Measurements from ENCODE around the gene LRRC30. TPM values are rescaled to one million over a fixed set of nuclear protein-coding genes. Genes with fewer than 3 reads are reported as not detected.
"Not testable (repeated sequence)": the region's sequence is repeated elsewhere in the genome, so short reads cannot be mapped to it uniquely, and the experiment has no call there.

The LRRC30 gene
- total and polyA plus RNA-seq, 5 donors from 2014 or later: not detected

GRCh38 chr18:7201096-7201495, 29.8 kb upstream of the LRRC30 start:
- Mint-ChIP-seq H3K9me3 (peaks cover 0 to 4% (median 1%) of the 10 kb centered on the region in 7 donors), H3K4me1 (no peaks in the 10 kb centered on the region), H3K27me3 (no peaks in the 10 kb centered on the region), H3K4me3 (no peak overlapping the region), H3K27ac (no peak overlapping the region), H3K36me3 (no peaks in the 10 kb centered on the region)
- H3K36me3 ChIP-seq (ENCODE audit: control insufficient read depth, insufficient read depth, low read length): no peaks in the 10 kb centered on the region
- ATAC-seq (ENCODE audit: low read depth in 2 of 2): no peak
- no peaks in the 10 kb centered on the region for H3K27me3 ChIP-seq (ENCODE audit: control insufficient read depth, insufficient read depth, low read length)
- DNase-seq: no peak
- no peaks in the 10 kb centered on the region for H3K4me1 ChIP-seq (ENCODE audit: control insufficient read depth, insufficient read depth, low read length, poor library complexity, severe bottlenecking)
- H3K4me3 ChIP-seq (ENCODE audit: low read depth, low read length): no peak overlapping the region
- no peaks in the 10 kb centered on the region for H3K9me3 ChIP-seq (ENCODE audit: control insufficient read depth in 2 of 2, low read length in 2 of 2)
- H3K27ac ChIP-seq (ENCODE audit: insufficient read depth, low read length, poor library complexity, severe bottlenecking): no peak overlapping the region

GRCh38 chr18:7202169-7202568, 28.7 kb upstream of the LRRC30 start:
- H3K4me1 ChIP-seq (ENCODE audit: control insufficient read depth, insufficient read depth, low read length, poor library complexity, severe bottlenecking): no peaks in the 10 kb centered on the region
- DNase-seq (no peak), ATAC-seq (ENCODE audit: low read depth in 2 of 2) (no peak)
- H3K36me3 ChIP-seq (ENCODE audit: control insufficient read depth, insufficient read depth, low read length): no peaks in the 10 kb centered on the region
- peaks cover 0 to 4% (median 0%) of the 10 kb centered on the region in 7 donors for H3K9me3 Mint-ChIP-seq
- H3K27ac Mint-ChIP-seq: no peak overlapping the region
- H3K4me3 Mint-ChIP-seq: no peak overlapping the region
- no peaks in the 10 kb centered on the region for H3K4me1 Mint-ChIP-seq
- H3K27me3 ChIP-seq (ENCODE audit: control insufficient read depth, insufficient read depth, low read length): no peaks in the 10 kb centered on the region
- no peaks in the 10 kb centered on the region for H3K36me3 Mint-ChIP-seq
- no peak overlapping the region for H3K27ac ChIP-seq (ENCODE audit: insufficient read depth, low read length, poor library complexity, severe bottlenecking)
- H3K4me3 ChIP-seq (ENCODE audit: low read depth, low read length): no peak overlapping the region
- no peaks in the 10 kb centered on the region for H3K9me3 ChIP-seq (ENCODE audit: control insufficient read depth in 2 of 2, low read length in 2 of 2)
- no peaks in the 10 kb centered on the region for H3K27me3 Mint-ChIP-seq

- not testable (repeated sequence) for DNase-seq
Observed at GRCh38 chr18:7203601-7204000, 27.3 kb upstream of the LRRC30 start.

GRCh38 chr18:7205346-7205745, 25.5 kb upstream of the LRRC30 start:
- H3K4me3 Mint-ChIP-seq: no peak overlapping the region
- no peaks in the 10 kb centered on the region for H3K9me3 Mint-ChIP-seq
- no peaks in the 10 kb centered on the region for H3K4me1 Mint-ChIP-seq
- H3K27me3 Mint-ChIP-seq: no peaks in the 10 kb centered on the region
- ATAC-seq (ENCODE audit: low read depth in 2 of 2): no peak
- Histone ChIP-seq H3K27ac (ENCODE audit: insufficient read depth, low read length, poor library complexity, severe bottlenecking) (no peak overlapping the region), H3K36me3 (ENCODE audit: control insufficient read depth, insufficient read depth, low read length) (no peaks in the 10 kb centered on the region), H3K4me3 (ENCODE audit: low read depth, low read length) (no peak overlapping the region), H3K9me3 (ENCODE audit: control insufficient read depth in 2 of 2, low read length in 2 of 2) (no peaks in the 10 kb centered on the region), H3K4me1 (ENCODE audit: control insufficient read depth, insufficient read depth, low read length, poor library complexity, severe bottlenecking) (no peaks in the 10 kb centered on the region), H3K27me3 (ENCODE audit: control insufficient read depth, insufficient read depth, low read length) (no peaks in the 10 kb centered on the region)
- H3K36me3 Mint-ChIP-seq: no peaks in the 10 kb centered on the region
- DNase-seq: no peak
- no peak overlapping the region for H3K27ac Mint-ChIP-seq

More at GRCh38 chr18:7203601-7204000, 27.3 kb upstream of the LRRC30 start:
- H3K4me3 Mint-ChIP-seq; H3K27me3 Mint-ChIP-seq; H3K4me1 ChIP-seq (ENCODE audit: control insufficient read depth, insufficient read depth, low read length, poor library complexity, severe bottlenecking); H3K27ac Mint-ChIP-seq; H3K9me3 ChIP-seq (ENCODE audit: control insufficient read depth in 2 of 2, low read length in 2 of 2); H3K4me1 Mint-ChIP-seq; H3K36me3 Mint-ChIP-seq; ATAC-seq (ENCODE audit: low read depth in 2 of 2); H3K27ac ChIP-seq (ENCODE audit: insufficient read depth, low read length, poor library complexity, severe bottlenecking); H3K27me3 ChIP-seq (ENCODE audit: control insufficient read depth, insufficient read depth, low read length); H3K36me3 ChIP-seq (ENCODE audit: control insufficient read depth, insufficient read depth, low read length); H3K4me3 ChIP-seq (ENCODE audit: low read depth, low read length); H3K9me3 Mint-ChIP-seq: not testable (repeated sequence)

- Mint-ChIP-seq H3K27me3 (no peaks in the 10 kb centered on the region), H3K4me1 (no peaks in the 10 kb centered on the region), H3K27ac (no peak overlapping the region), H3K36me3 (no peaks in the 10 kb centered on the region), H3K9me3 (no peaks in the 10 kb centered on the region), H3K4me3 (no peak overlapping the region)
- H3K27me3 ChIP-seq (ENCODE audit: control insufficient read depth, insufficient read depth, low read length): no peaks in the 10 kb centered on the region
- DNase-seq: no peak
- no peaks in the 10 kb centered on the region for H3K4me1 ChIP-seq (ENCODE audit: control insufficient read depth, insufficient read depth, low read length, poor library complexity, severe bottlenecking)
- H3K9me3 ChIP-seq (ENCODE audit: control insufficient read depth in 2 of 2, low read length in 2 of 2): no peaks in the 10 kb centered on the region
- H3K27ac ChIP-seq (ENCODE audit: insufficient read depth, low read length, poor library complexity, severe bottlenecking): no peak overlapping the region
- no peak for ATAC-seq (ENCODE audit: low read depth in 2 of 2)
- no peak overlapping the region for H3K4me3 ChIP-seq (ENCODE audit: low read depth, low read length)
- H3K36me3 ChIP-seq (ENCODE audit: control insufficient read depth, insufficient read depth, low read length): no peaks in the 10 kb centered on the region
Observed at GRCh38 chr18:7206217-7206616, 24.7 kb upstream of the LRRC30 start.

- H3K4me1 ChIP-seq (ENCODE audit: control insufficient read depth, insufficient read depth, low read length, poor library complexity, severe bottlenecking): no peaks in the 10 kb centered on the region
- no peak overlapping the region for H3K4me3 ChIP-seq (ENCODE audit: low read depth, low read length)
- DNase-seq: no peak
- no peak overlapping the region for H3K27ac ChIP-seq (ENCODE audit: insufficient read depth, low read length, poor library complexity, severe bottlenecking)
- Mint-ChIP-seq H3K9me3 (no peaks in the 10 kb centered on the region), H3K4me1 (no peaks in the 10 kb centered on the region), H3K27ac (no peak overlapping the region), H3K27me3 (no peaks in the 10 kb centered on the region), H3K36me3 (no peaks in the 10 kb centered on the region), H3K4me3 (no peak overlapping the region)
- no peak for ATAC-seq (ENCODE audit: low read depth in 2 of 2)
- H3K9me3 ChIP-seq (ENCODE audit: control insufficient read depth in 2 of 2, low read length in 2 of 2): no peaks in the 10 kb centered on the region
- no peaks in the 10 kb centered on the region for H3K27me3 ChIP-seq (ENCODE audit: control insufficient read depth, insufficient read depth, low read length)
- no peaks in the 10 kb centered on the region for H3K36me3 ChIP-seq (ENCODE audit: control insufficient read depth, insufficient read depth, low read length)
Observed at GRCh38 chr18:7207366-7207915, 23.4 kb upstream of the LRRC30 start.

- no peak overlapping the region for H3K27ac ChIP-seq (ENCODE audit: insufficient read depth, low read length, poor library complexity, severe bottlenecking)
- H3K4me3 Mint-ChIP-seq: no peak overlapping the region
- peaks cover 0 to 4% (median 0%) of the 10 kb centered on the region in 7 donors for H3K9me3 Mint-ChIP-seq
- H3K9me3 ChIP-seq (ENCODE audit: control insufficient read depth in 2 of 2, low read length in 2 of 2): no peaks in the 10 kb centered on the region
- H3K4me1 Mint-ChIP-seq: no peaks in the 10 kb centered on the region
- no peaks in the 10 kb centered on the region for H3K27me3 Mint-ChIP-seq
- no peaks in the 10 kb centered on the region for H3K36me3 ChIP-seq (ENCODE audit: control insufficient read depth, insufficient read depth, low read length)
- peak in 1 of 3 donors; percentile 5 for DNase-seq
- no peak for ATAC-seq (ENCODE audit: low read depth in 2 of 2)
- no peaks in the 10 kb centered on the region for H3K4me1 ChIP-seq (ENCODE audit: control insufficient read depth, insufficient read depth, low read length, poor library complexity, severe bottlenecking)
- H3K27ac Mint-ChIP-seq: no peak overlapping the region
- no peak overlapping the region for H3K4me3 ChIP-seq (ENCODE audit: low read depth, low read length)
- H3K36me3 Mint-ChIP-seq: no peaks in the 10 kb centered on the region
- no peaks in the 10 kb centered on the region for H3K27me3 ChIP-seq (ENCODE audit: control insufficient read depth, insufficient read depth, low read length)
Observed at GRCh38 chr18:7221424-7222155, 9.3 kb upstream of the LRRC30 start.

- Histone ChIP-seq H3K36me3 (ENCODE audit: control insufficient read depth, insufficient read depth, low read length) (no peaks in the 10 kb centered on the region), H3K9me3 (ENCODE audit: control insufficient read depth in 2 of 2, low read length in 2 of 2) (no peaks in the 10 kb centered on the region), H3K27me3 (ENCODE audit: control insufficient read depth, insufficient read depth, low read length) (no peaks in the 10 kb centered on the region), H3K27ac (ENCODE audit: insufficient read depth, low read length, poor library complexity, severe bottlenecking) (no peak overlapping the region), H3K4me1 (ENCODE audit: control insufficient read depth, insufficient read depth, low read length, poor library complexity, severe bottlenecking) (no peaks in the 10 kb centered on the region), H3K4me3 (ENCODE audit: low read depth, low read length) (no peak overlapping the region)
- no peaks in the 10 kb centered on the region for H3K27me3 Mint-ChIP-seq
- no peak overlapping the region for H3K27ac Mint-ChIP-seq
- no peak overlapping the region for H3K4me3 Mint-ChIP-seq
- peaks cover 0 to 8% (median 0%) of the 10 kb centered on the region in 7 donors for H3K9me3 Mint-ChIP-seq
- no peaks in the 10 kb centered on the region for H3K36me3 Mint-ChIP-seq
- ATAC-seq (ENCODE audit: low read depth in 2 of 2) (no peak), DNase-seq (no peak)
- no peaks in the 10 kb centered on the region for H3K4me1 Mint-ChIP-seq
Observed at GRCh38 chr18:7224198-7224597, 6.7 kb upstream of the LRRC30 start.
